OCI-LY7 (cell line): ENCODE data around the gene PALD1. TPM values are rescaled to one million over a fixed set of nuclear protein-coding genes. Genes with fewer than 3 reads are reported as not detected.

Source experiments
- BruUV-seq: library from RNA; stranded (reverse); fragments of 400-500 nt; replicated peaks from 2 replicates; lab custom pipeline; 2021; lab: Mats Ljungman, UMichigan
- CTCF ChIA-PET: fragments of 300-600 bp; sonication (Branson Sonifier 250); formaldehyde crosslinking; loops from one replicate; lab custom pipeline; 2022; ENCODE audit warnings: antibody characterized with exemption; ENCODE audit not compliant: unreplicated experiment; lab: Charles Lee
- POLR2A ChIA-PET: fragments of 300-600 bp; sonication (Branson Sonifier 250); formaldehyde crosslinking; loops from one replicate; lab custom pipeline; 2022; ENCODE audit warnings: antibody characterized with exemption; lab: Charles Lee
- DNase-seq: peaks from one replicate; pipeline ENCODE4 v3.0.0-alpha.2; 2015; ENCODE audit warnings: low spot score
- H2AFZ ChIP-seq: fragments of 200-600 bp; sonication (generic), shearing (Covaris generic); 2 replicates; pipeline ENCODE4 v1.6.1; 2014; ENCODE audit warnings: mild to moderate bottlenecking, antibody characterized with exemption, low read length, moderate library complexity
- H3K27ac ChIP-seq: fragments of 200-600 bp; sonication (generic); 2 replicates; pipeline ENCODE4 v1.5.1; 2014; ENCODE audit warnings: mixed run types, low read depth, mild to moderate bottlenecking, moderate library complexity, low read length, inconsistent platforms; ENCODE audit not compliant: poor library complexity, severe bottlenecking
- H3K36me3 ChIP-seq: fragments of 200-600 bp; sonication (generic); 2 replicates; pipeline ENCODE4 v1.6.1; 2014; ENCODE audit warnings: mild to moderate bottlenecking, antibody characterized with exemption, low read length, moderate library complexity, mixed read lengths; ENCODE audit not compliant: insufficient read depth
- H3K4me1 ChIP-seq: fragments of 200-600 bp; sonication (generic); 2 replicates; pipeline ENCODE4 v1.5.1; 2014; ENCODE audit warnings: mild to moderate bottlenecking, low read length; ENCODE audit not compliant: insufficient read depth, poor library complexity, severe bottlenecking
- H3K4me2 ChIP-seq: fragments of 200-600 bp; sonication (generic); 2 replicates; pipeline ENCODE4 v1.6.1; 2014; ENCODE audit warnings: mild to moderate bottlenecking, low read length
- H3K4me3 ChIP-seq: fragments of 200-600 bp; sonication (generic); 2 replicates; pipeline ENCODE4 v1.5.1; 2014; ENCODE audit warnings: mild to moderate bottlenecking, low read depth, low read length; ENCODE audit not compliant: poor library complexity, severe bottlenecking
- H3K79me2 ChIP-seq: fragments of 200-600 bp; sonication (generic); 2 replicates; pipeline ENCODE4 v1.6.1; 2016; ENCODE audit warnings: low read depth, mild to moderate bottlenecking, low read length, moderate library complexity, mixed read lengths; ENCODE audit not compliant: insufficient read depth
- H3K9me2 ChIP-seq: fragments of 200-600 bp; sonication (generic); 2 replicates; pipeline ENCODE4 v1.6.1; 2016; ENCODE audit warnings: mild to moderate bottlenecking, low read length, mixed read lengths; ENCODE audit not compliant: insufficient read depth
- H3K9me3 ChIP-seq: fragments of 200-600 bp; sonication (generic); 2 replicates; pipeline ENCODE4 v1.6.1; 2014; ENCODE audit warnings: mild to moderate bottlenecking, mixed run types, low read length, mixed read lengths
- H4K20me1 ChIP-seq: fragments of 200-600 bp; sonication (generic); 2 replicates; pipeline ENCODE4 v1.6.1; 2014; ENCODE audit warnings: mild to moderate bottlenecking, antibody characterized with exemption, low read length, moderate library complexity, mixed read lengths; ENCODE audit not compliant: insufficient read depth
- EZH2phosphoT487 ChIP-seq: fragments of 200-600 bp; sonication (generic); IDR thresholded peaks from 2 replicates; pipeline ENCODE4 v1.6.1; 2018; ENCODE audit warnings: low read depth, borderline replicate concordance, mild to moderate bottlenecking, mixed run types, antibody characterized with exemption, low read length, moderate library complexity, mixed read lengths
- intact Hi-C: fragments of 100-400 bp; cut with micrococcal nuclease; formaldehyde crosslinking; loops from one replicate; pipeline ENCODE4 v1.10.0; 2022; ENCODE audit not compliant: unreplicated experiment
- total RNA-seq, 2 experiments: library from RNA; depleted of rRNA in 1 of 2; stranded (reverse); fragments of >200 nt in 1 of 2; shearing (Covaris generic) in 1 of 2; gene quantifications; 2 replicates each; pipeline ENCODE4 v1.2.3, GENCODE V29; 2014 to 2022
- TF ChIP-seq, protein P1 (sequence below): fragments of 200-600 bp; sonication (generic); conservative IDR thresholded peaks from 2 replicates; pipeline ENCODE4 v1.5.1; 2014; ENCODE audit warnings: mild to moderate bottlenecking, antibody characterized with exemption, low read length, moderate library complexity, mixed read lengths

PALD1 gene
- total RNA-seq, 2 experiments from 2014 or later = 52.7 to 66.7 TPM

DNA sequence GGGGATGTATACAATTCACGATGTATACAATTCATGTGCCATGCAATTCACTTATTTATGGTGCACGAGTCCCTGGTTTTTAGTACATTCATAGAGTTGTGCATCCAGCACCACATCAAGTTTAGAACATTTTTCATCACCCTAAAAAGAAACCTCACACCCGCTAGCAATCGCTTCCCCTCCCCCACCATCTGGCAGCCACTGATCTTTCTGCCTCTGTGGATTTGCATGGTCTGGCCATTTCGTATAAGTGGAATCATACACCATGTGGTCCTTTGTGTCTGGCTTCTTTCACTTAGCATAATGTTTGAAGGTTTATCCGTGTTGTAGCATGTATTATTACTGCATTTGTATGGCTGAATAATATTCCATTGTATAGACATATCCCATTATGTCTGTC, 71.9 kb downstream of the PALD1 start:
- no peak for DNase-seq
- intact Hi-C loops = loop anchor here (1.0 kb wide), 2 partner anchors 209 to 330 kb away; no protein-coding TSS in a partner anchor
- POLR2A ChIA-PET = interaction anchor here (0.9 kb wide), 1 partner anchor 20 kb away, joined by 3 read pairs; no protein-coding TSS in a partner anchor

DNA sequence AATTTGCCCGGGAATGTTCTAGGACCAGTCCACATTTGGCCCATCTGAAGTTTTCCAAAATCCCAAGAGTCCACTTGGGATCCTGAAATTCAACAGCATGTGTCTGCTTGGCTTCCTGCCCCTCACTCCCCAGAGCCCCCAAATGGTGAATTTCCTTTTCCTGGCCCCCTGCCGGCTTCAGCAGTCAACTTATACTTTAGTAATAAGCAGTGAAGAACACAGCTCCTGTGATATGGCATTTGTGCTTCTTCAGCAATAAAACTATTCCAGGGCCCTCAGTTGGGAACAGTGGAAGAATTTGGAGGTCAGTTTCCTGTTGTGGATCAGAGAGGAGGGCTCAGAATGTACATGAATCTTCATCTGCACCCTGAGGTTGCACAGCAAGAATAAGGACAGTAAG, 72.9 kb downstream of the PALD1 start:
- Histone ChIP-seq H3K9me2 (no peaks in the 10 kb centered on the region), H3K27ac (no peak overlapping the region), H3K4me3 (no peak overlapping the region), H3K4me1 (peaks cover under 1% of the 10 kb centered on the region), H4K20me1 (no peaks in the 10 kb centered on the region), H3K9me3 (no peaks in the 10 kb centered on the region), H3K4me2 (no peak overlapping the region), H3K36me3 (peaks cover 84% of the 10 kb centered on the region), H2AFZ (no peak overlapping the region), H3K79me2 (no peaks in the 10 kb centered on the region)
- TF ChIP-seq, protein P1, sequence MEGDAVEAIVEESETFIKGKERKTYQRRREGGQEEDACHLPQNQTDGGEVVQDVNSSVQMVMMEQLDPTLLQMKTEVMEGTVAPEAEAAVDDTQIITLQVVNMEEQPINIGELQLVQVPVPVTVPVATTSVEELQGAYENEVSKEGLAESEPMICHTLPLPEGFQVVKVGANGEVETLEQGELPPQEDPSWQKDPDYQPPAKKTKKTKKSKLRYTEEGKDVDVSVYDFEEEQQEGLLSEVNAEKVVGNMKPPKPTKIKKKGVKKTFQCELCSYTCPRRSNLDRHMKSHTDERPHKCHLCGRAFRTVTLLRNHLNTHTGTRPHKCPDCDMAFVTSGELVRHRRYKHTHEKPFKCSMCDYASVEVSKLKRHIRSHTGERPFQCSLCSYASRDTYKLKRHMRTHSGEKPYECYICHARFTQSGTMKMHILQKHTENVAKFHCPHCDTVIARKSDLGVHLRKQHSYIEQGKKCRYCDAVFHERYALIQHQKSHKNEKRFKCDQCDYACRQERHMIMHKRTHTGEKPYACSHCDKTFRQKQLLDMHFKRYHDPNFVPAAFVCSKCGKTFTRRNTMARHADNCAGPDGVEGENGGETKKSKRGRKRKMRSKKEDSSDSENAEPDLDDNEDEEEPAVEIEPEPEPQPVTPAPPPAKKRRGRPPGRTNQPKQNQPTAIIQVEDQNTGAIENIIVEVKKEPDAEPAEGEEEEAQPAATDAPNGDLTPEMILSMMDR = no peak
- TF ChIP-seq EZH2phosphoT487 = no peak
- ChIA-PET CTCF (interaction anchor here (0.7 to 1.6 kb wide), 2 partner anchors 63 to 85 kb away, joined by 3 read pairs; no protein-coding TSS in a partner anchor), POLR2A (interaction anchor here (0.9 to 1.3 kb wide), 2 partner anchors 21 to 33 kb away, joined by 3 read pairs; no protein-coding TSS in a partner anchor)
- BruUV-seq = no TSS peak
- intact Hi-C loops = no loop called here
- no peak for DNase-seq

More for the DNA sequence above, 71.9 kb downstream of the PALD1 start:
- Histone ChIP-seq H3K79me2 (no peaks in the 10 kb centered on the region), H3K4me1 (no peaks in the 10 kb centered on the region), H4K20me1 (no peaks in the 10 kb centered on the region), H3K9me2 (no peaks in the 10 kb centered on the region), H3K9me3 (no peaks in the 10 kb centered on the region), H2AFZ (no peak overlapping the region), H3K36me3 (peaks cover 74% of the 10 kb centered on the region), H3K4me2 (no peak overlapping the region), H3K4me3 (no peak overlapping the region), H3K27ac (no peak overlapping the region)
- BruUV-seq = no TSS peak
- no peak for TF ChIP-seq EZH2phosphoT487
- CTCF ChIA-PET = interaction anchor here (1.1 to 1.6 kb wide), 2 partner anchors 25 to 62 kb away, joined by 3 read pairs; no protein-coding TSS in a partner anchor

DNA sequence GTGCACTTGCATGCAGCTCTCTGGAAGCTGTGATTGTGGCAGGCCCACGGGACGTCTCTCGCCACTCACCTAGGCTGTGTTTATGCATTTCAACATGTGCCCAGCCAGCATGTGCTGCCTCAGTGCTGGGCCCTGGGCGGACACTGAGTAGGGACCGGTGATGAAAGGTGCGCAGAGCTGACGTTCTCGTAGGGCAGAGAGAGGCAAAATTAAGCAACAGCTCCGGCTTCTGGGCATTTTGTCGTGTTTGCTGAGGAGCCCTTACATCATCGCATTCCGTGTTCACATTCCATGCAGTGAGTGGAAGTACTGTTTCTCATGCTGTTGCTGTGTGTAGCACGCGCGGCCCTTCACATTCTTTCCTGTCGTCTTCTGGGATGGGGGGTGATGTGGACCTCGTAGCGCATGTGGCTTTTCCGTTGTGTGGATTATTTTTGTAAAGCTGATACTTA, 73.4 kb downstream of the PALD1 start:
- Histone ChIP-seq H3K27ac (no peak overlapping the region), H3K36me3 (peaks cover 89% of the 10 kb centered on the region), H2AFZ (no peak overlapping the region), H4K20me1 (no peaks in the 10 kb centered on the region), H3K79me2 (no peaks in the 10 kb centered on the region), H3K9me2 (no peaks in the 10 kb centered on the region), H3K4me2 (no peak overlapping the region), H3K4me1 (peaks cover 5% of the 10 kb centered on the region), H3K4me3 (no peak overlapping the region), H3K9me3 (no peaks in the 10 kb centered on the region)
- ChIA-PET POLR2A (interaction anchor here (1.3 kb wide), 1 partner anchor 33 kb away, joined by 3 read pairs; no protein-coding TSS in a partner anchor), CTCF (interaction anchor here (0.7 kb wide), 1 partner anchor 85 kb away, joined by 3 read pairs; no protein-coding TSS in a partner anchor)
- no peak for DNase-seq
- no peak for TF ChIP-seq EZH2phosphoT487
- TF ChIP-seq, protein P1 = no peak
- BruUV-seq = no TSS peak
- intact Hi-C loops = no loop called here
